IPS-NIHi7 (cell line): ENCODE data around the gene OR2Y1.
"Not testable (repeated sequence)": the region's sequence is repeated elsewhere in the genome, so short reads cannot be mapped to it uniquely, and the experiment has no call there.

Experiments
- DNase-seq: peaks from one replicate; pipeline ENCODE4 v3.0.0; 2012; ENCODE audit warnings: mixed read lengths; ENCODE audit errors: extremely low spot score

OR2Y1 gene

DNA sequence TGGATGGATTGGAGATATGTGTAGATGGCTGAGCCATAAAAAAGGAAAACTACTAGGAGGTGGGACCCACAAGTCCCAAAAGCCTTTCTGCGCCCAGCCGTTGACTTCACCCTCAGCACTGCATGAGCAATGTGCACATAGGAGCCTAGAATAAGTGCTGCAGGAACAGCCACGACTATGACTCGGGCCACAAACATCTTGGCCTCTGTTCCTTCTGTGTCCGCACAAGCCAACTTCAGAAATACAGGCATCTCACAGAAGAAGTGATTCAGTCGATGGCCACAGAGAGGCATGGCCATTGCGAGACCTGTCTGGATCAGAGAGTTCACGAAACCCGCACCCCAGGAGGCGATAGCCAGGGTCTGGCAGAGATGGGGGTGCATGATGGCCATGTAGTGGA is 587 bp downstream of the OR2Y1 start:
- DNase-seq, result no peak

DNA sequence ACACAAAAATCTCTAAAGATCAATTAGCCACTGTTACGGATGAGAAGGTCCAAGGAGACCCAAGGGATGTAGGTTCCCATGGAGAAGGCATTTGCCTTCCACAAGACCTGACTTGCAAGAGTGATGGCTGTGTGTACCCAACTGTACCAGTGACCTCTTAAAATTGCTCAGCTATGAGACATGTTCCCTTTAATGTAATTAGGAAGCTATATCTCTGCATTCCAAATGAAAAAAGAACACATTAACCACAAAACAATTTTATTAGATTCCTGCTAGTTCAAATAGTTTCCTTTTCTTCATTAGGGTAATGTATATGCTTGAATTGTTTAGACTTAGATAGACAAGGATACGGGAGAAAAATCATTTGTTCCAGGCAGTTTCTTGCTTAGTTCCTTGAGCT is 3.3 kb downstream of the OR2Y1 start:
- DNase-seq, result no peak

DNA sequence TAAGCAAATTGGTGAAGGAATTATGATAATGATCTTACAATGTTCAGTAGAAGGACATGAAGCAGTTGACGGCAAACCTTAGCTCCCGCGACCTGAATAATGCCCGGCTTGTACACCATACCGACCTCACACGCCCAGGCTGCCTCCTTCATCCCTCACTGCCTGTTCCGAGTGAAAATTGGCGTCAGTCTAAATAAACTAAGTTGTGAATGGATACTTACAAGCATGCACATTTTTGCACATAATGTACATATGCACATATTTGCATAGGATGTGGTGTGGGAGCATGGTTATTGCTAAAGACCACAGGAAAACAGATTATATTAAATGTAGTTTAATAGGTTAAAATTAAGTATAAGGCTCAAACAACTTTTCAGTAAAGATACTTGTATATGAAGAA is 14.9 kb downstream of the OR2Y1 start:
- DNase-seq, result no peak

DNA sequence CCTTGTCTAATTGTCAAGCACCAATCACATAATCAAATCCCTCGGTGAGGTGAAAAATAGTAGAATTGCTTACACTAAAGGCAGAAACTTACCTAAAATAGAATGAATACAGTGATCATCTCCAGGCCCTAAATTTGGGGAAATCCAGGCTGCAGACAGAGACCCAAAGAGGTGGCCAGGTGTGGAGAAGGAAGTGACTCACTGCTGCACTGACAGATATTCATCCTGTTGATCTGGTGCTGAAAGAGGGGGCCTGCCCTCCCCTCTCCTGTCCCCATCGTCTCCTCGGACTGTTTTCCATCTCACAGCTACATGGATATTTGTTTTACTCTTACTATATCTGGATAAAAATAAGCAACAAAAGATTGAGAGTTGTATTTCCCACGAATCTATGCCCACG is 15.9 kb downstream of the OR2Y1 start:
- no peak for DNase-seq

DNA sequence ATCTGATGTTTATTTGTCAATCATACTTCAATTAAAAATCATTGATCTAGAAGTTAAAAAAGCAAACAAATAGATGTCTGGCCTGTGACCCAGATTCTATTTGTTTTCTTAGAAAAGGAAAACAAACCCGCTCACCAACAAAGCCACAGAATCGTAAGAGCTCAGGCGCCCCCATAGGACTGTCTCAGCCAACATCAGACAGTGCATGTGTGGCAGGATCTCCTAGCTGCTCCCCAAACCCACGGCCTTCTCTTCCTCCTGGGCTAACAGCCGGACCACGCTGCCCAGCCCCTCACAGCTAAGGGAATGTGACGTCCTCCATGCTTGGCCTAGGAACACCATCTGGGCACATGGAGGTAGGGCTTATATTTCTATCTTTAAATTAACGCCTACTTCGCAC is 19.4 kb downstream of the OR2Y1 start:
- no peak for DNase-seq

DNA sequence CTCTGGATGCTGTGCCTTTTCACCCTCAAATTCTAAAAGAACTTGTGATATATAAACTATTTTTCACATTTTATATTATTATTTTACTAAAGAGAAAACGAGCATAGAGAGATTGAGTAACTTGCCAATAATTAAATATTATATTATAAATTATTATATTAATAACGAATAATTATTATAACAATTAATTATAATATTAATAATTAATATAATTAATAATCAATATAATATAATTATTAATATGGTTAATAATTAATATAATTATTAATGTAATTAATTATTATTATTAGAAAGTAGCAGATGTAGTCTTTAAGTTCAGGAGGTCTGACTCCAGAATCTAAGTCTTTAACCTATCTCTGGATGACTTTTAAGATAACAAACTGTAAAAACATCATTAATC is 20.1 kb downstream of the OR2Y1 start:
- DNase-seq, result no peak

DNA sequence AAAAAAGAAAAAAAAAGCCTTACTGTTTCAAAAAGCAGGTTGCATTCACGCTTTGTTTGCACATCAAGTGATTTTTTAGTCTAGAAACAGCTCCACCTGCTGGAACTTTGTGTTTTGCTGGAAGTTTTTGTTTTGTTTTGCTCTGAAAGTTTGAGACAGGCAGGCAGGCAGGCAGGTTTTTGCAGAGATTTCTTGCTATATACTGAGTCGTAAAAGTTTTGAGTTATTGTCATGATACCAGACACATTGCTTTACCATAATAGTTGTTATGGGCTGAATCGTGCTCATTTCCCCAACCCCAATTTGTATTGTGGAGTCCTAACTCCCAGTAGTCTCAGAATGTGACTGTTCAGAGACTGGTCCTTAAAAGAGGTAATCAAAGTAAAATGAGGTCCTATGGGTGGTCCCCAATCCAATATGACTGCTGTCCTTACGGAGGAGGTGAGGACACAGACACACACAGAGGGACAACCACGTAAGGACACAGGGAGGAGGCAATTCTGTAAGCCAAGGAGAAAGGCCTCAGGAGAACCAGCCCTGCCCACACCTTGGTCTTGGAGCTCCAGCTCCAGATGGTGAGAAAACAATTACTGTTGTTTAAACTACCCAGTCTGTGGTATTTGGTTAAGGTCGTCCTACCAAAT is 20.9 kb downstream of the OR2Y1 start:
- DNase-seq, result peak; percentile 52

DNA sequence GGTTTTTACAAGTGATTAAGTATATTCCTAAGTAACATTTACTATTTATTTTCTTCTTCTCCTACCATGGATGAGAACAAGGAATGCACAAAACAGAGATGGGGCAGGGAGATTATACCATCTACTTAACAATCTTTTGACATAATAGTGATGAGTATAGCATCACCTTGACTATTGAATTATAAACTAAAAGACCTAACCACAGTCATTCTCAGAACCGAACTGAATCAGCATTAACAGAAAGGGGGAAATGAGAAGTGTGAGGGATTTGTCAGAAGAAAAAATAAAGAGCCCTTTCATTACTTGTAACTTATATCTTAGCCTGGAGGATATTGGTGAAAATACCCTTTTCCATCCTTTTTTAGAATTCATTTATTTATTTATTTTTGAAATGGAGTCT is 21.9 kb downstream of the OR2Y1 start:
- DNase-seq, result no peak

DNA sequence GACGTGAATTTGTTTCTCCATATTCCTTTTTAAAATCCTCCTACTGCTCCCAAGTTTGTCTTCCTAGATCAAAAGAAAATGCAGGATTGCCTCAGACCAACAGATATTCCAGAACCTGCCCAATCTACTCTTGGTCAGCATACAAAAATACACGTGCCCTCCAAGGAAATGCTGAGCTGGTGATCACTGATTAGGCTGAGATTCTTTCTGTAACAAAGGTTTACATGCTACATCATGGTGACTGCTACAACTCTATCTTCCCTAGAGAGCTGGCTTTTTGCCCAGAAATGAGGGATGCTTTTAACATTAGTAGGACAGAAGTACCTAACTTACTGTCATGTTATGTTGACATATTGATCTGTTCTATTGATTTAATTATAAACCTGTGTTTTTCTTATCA is 35.5 kb downstream of the OR2Y1 start:
- DNase-seq, result no peak

DNA sequence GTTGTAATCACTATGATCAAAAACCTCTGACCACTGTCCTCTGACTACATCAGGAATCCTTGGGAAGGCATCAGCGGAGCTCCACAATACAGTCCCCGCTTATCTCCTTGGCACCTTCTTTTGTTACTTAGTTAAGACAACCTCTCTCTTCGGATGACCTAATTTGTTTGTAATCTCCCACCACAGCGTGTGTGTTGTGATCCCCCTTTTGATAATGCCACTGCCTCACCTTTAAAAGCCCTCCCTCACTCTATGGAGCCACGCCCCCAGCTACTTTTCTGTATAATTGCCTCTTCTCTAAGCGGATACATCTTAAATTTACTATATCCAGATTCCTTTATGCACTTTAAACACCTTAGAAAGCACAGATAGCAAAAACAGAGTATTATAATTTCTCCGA is 35.9 kb downstream of the OR2Y1 start:
- peak; percentile 27 for DNase-seq

DNA sequence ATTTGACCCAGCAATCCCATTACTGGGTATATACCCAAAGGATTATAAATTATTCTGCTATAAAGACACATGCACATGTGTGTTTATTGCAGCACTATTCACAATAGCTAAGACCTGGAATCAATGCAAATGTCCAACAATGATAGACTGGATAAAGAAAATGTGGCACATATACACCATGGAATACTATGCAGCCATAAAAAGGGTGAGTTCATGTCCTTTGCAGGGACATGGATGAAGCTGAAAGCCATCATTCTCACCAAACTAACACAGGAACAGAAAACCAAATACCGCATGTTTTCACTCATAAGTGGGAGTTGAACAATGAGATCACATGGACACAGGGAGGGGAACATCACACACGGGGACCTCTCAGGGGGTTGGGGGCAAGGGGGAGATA is 36.5 kb downstream of the OR2Y1 start:
- not testable (repeated sequence) for DNase-seq

DNA sequence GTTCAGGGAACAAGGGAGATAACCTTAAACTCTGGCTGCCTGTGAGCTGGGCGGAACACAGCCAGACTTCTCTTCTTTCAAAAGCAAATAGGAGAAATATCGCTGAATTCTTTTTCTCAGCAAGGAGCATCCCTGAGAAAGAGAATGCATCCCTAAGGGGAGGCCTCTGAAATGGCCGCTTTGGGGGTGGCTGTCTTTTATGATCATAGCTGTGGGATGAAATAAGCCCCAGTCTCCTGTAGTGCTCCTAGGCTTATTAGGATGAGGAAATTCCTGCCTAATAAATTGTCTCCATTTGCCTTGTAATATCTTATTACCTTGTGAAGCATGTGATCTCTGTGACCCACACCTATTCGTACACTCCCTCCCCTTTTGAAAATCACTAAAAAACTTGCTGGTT is 39.4 kb downstream of the OR2Y1 start:
- not testable (repeated sequence) for DNase-seq

DNA sequence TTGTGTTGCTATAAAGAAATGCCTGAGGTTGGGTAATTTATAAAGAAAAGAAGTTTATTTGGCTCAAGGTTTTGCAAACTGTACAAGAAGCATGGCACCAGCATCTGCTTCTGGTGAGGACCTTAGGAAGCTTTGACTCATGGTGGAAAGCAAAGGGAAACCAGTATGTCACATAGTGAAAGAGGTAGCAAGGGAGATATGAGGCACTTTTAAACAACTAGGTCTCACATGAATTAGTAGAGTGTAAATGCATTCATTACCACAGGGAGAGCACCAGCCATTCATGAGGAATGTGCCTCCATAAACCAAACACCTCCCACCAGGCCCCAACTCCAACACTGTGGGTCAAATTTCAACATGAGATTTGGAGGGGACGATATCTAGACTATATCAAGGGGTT is 40.8 kb downstream of the OR2Y1 start:
- DNase-seq, result no peak

DNA sequence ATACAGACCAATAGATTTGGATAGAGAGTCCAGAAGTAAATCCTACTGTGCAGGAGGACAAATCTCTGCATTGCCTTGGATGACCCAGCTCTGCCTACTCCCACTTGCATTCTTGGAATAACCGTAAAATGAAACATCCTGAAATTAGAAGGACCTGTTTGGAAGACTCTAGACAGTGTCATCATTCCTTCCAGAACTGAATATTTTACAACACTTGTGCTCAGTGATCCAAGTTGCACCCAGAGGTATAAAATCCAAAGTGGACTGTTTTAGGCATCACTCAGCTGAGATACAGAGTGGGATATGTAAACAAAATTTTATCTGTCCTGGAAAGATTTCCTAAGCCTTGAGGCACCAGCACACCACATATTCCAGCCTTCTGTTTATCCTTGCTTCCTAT is 43.7 kb downstream of the OR2Y1 start:
- DNase-seq, result no peak

DNA sequence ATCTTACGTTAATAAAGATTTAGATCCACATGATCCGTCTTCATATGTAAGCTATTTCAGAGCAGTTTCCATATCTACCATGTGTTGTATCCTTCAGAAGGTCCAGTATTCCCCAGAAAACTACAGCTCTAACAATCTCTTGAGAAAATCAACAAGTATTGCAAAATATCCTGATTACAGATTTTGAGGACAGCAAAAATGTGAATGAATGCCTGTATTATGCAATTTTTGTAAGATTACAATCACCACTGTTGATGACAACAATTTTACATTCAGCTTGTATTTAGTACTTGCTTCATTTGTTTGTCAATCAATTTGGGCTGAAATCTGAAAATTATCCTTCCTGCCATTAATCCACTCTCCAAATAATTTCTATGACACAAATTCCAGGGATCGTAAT is 47.4 kb downstream of the OR2Y1 start:
- DNase-seq, result no peak

DNA sequence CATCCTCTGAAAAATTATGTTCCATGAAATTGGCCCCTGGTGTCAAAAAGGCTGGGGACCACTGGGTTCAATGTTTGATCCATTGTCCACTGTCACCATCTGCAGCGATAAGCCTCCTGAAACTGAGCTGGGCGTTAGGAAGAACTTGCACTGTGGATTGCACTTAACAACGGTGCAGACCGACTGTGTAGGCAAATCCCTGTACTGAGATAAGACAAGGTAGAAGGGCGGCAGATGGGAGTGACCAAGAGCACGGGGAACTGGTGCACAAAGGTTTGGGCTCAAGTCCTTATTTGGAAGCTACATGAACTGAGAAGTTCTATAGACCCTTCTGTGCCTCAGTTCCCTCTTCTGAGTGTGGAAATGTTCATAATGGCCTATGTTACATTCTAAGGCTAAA is 48.8 kb downstream of the OR2Y1 start:
- no peak for DNase-seq

DNA sequence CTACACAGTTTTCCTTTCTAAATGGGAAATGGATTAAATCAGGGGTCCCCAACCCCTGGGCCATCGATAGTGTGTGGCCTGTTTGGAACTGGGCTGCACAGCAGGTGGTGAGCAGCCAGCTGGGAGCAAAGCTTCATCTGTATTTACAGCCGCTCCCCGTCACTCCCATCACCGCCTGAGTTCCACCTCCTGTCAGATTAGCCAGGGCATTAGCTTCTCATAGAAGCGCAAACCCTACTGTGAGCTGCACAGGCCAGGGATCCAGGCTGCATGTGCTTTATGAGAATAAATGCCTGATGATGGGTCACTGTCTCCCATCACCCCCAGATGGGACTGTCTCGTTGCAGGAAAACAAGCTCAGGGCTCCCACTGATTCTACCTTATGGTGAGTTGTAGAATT is 49.3 kb downstream of the OR2Y1 start:
- no peak for DNase-seq

DNA sequence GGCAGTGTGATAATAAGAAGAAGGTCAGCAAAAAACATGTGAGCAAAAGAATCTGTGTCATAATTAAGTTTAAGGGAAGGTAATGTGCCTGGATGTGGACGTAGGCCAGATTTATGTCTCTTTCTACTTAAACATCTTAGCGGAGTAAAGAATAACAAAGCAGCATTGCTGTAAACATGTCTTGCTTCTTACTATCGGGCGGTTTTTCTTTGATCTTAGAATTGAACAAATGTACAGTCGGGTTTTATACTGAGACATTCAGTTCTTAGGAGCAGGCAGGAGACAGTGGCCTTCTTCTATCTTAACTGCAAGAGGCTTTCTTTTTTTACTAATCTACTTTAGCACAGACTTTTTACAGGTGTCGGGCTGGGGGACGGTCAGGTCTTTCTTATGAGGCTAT is 50.1 kb downstream of the OR2Y1 start:
- no peak for DNase-seq
